SK-N-SH (cell line): Measurements from ENCODE around the gene ARAP3.

Experiments used
- EP300 ChIP-seq, 2 experiments: IDR thresholded peaks; 2 replicates each; pipeline versions ENCODE4 v1.4.0 to v1.6.1; 2012; ENCODE audit warnings: borderline replicate concordance in 1 of 2, low read depth in 1 of 2, low read length in 1 of 2
- EZH2phosphoT487 ChIP-seq: fragments of 200-600 bp; sonication (generic); IDR thresholded peaks from 2 replicates; pipeline ENCODE4 v1.6.1; 2017; ENCODE audit warnings: low read depth, mixed run types, mild to moderate bottlenecking, antibody characterized with exemption, moderate library complexity, borderline replicate concordance
- NFIC ChIP-seq: IDR thresholded peaks from 2 replicates; pipeline ENCODE4 v1.4.0; 2012; ENCODE audit warnings: borderline replicate concordance
- YY1 ChIP-seq: IDR thresholded peaks from 2 replicates; pipeline ENCODE4 v1.4.0; 2012; ENCODE audit warnings: low read depth, mild to moderate bottlenecking
- TF ChIP-seq, protein P1 (sequence below): fragments of 150-350 bp; IDR thresholded peaks from 2 replicates; pipeline ENCODE4 v1.6.1; 2016; ENCODE audit warnings: mild to moderate bottlenecking, low read depth, low read length
- TF ChIP-seq, protein P2 (sequence below): fragments of 200-600 bp; sonication (generic); IDR thresholded peaks from 2 replicates; pipeline ENCODE4 v1.6.1; 2017; ENCODE audit warnings: antibody characterized with exemption, mild to moderate bottlenecking, moderate library complexity

GRCh38 chr5:141716468-141716867 is 34.4 kb upstream of the ARAP3 start:
- no peak for TF ChIP-seq YY1
- TF ChIP-seq, protein P1, sequence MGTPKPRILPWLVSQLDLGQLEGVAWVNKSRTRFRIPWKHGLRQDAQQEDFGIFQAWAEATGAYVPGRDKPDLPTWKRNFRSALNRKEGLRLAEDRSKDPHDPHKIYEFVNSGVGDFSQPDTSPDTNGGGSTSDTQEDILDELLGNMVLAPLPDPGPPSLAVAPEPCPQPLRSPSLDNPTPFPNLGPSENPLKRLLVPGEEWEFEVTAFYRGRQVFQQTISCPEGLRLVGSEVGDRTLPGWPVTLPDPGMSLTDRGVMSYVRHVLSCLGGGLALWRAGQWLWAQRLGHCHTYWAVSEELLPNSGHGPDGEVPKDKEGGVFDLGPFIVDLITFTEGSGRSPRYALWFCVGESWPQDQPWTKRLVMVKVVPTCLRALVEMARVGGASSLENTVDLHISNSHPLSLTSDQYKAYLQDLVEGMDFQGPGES, result no peak
- TF ChIP-seq EP300 (IDR thresholded peaks at IDR 0.05; ENCODE audit: borderline replicate concordance in 1 of 2, low read depth in 1 of 2, low read length in 1 of 2), result no peak
- no peak for TF ChIP-seq EZH2phosphoT487
- TF ChIP-seq, protein P2, sequence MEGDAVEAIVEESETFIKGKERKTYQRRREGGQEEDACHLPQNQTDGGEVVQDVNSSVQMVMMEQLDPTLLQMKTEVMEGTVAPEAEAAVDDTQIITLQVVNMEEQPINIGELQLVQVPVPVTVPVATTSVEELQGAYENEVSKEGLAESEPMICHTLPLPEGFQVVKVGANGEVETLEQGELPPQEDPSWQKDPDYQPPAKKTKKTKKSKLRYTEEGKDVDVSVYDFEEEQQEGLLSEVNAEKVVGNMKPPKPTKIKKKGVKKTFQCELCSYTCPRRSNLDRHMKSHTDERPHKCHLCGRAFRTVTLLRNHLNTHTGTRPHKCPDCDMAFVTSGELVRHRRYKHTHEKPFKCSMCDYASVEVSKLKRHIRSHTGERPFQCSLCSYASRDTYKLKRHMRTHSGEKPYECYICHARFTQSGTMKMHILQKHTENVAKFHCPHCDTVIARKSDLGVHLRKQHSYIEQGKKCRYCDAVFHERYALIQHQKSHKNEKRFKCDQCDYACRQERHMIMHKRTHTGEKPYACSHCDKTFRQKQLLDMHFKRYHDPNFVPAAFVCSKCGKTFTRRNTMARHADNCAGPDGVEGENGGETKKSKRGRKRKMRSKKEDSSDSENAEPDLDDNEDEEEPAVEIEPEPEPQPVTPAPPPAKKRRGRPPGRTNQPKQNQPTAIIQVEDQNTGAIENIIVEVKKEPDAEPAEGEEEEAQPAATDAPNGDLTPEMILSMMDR, result no peak
- no peak for TF ChIP-seq NFIC
